ENCODE results near the gene CLASP1.

DNA sequence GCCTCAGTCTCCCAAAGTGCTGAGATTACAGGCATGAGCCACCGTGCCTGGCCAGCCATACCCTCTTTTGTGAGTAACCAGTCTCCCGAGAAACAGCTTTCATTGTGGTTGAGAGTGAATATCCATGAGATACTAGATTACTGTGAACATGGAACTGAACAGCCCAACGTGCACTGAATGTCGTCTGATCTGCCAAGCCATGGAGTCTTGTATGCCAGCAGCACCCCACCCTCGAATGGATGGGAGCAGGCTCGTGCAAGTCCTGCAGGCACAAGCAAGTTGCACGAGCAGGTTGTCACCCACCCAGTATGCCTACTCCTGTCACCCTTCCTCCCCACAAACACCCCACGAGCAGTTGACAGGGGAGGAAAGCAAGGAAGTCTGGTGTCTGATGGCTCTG is 327.8 kb downstream of the CLASP1 start:
- TF ChIP-seq ARNTL (CRISPR knock-in tag; IDR thresholded peaks at IDR 0.05; ENCODE audit: borderline replicate concordance, low read depth) (no peak), PATZ1 (CRISPR knock-in tag; IDR thresholded peaks at IDR 0.05; ENCODE audit: borderline replicate concordance) (no peak), ESRRG (CRISPR knock-in tag; IDR thresholded peaks at IDR 0.05) (no peak), GLIS3 (CRISPR knock-in tag; IDR thresholded peaks at IDR 0.05) (no peak), ZC3H10 (CRISPR knock-in tag; IDR thresholded peaks at IDR 0.05) (no peak), ZFP30 (CRISPR knock-in tag; IDR thresholded peaks at IDR 0.05) (no peak), CREB5 (CRISPR knock-in tag; IDR thresholded peaks at IDR 0.05; ENCODE audit: low read depth) (no peak)

Data from SK-N-SH treated with all-trans-retinoic acid at 6 μM for 48 hours (cell line).